Ectodermal cell (in vitro differentiated cells): ENCODE measurements around the gene PRMT7.

Experiments
- H3K27ac ChIP-seq: 2 replicates; pipeline ENCODE4 v1.7.0; 2013; ENCODE audit warnings: mild to moderate bottlenecking, low read depth, low read length; ENCODE audit not compliant: insufficient read depth, poor library complexity, severe bottlenecking
- H3K27me3 ChIP-seq: 2 replicates; pipeline ENCODE4 v1.7.0; 2013; ENCODE audit warnings: mild to moderate bottlenecking, low read length; ENCODE audit not compliant: insufficient read depth, control insufficient read depth, poor library complexity, severe bottlenecking
- H3K36me3 ChIP-seq: one replicate; pipeline ENCODE4 v1.7.0; 2013; ENCODE audit warnings: low read length; ENCODE audit not compliant: control insufficient read depth, insufficient read depth
- H3K4me1 ChIP-seq: one replicate; pipeline ENCODE4 v1.7.0; 2013; ENCODE audit warnings: low read length; ENCODE audit not compliant: control insufficient read depth, insufficient read depth
- H3K4me3 ChIP-seq: 2 replicates; pipeline ENCODE4 v1.7.0; 2013; ENCODE audit warnings: low read depth, low read length, control low read depth; ENCODE audit not compliant: insufficient read depth
- H3K9me3 ChIP-seq: 2 replicates; pipeline ENCODE4 v1.7.0; 2013; ENCODE audit warnings: mild to moderate bottlenecking, low read length, moderate library complexity; ENCODE audit not compliant: control insufficient read depth
- WGBS, 2 experiments: methylation state at CpG; one replicate each; pipeline ENCODE4 v1.1.7; 2013; ENCODE audit warnings: missing lambda C conversion rate in 2 of 2; 5-methylcytosine and 5-hydroxymethylcytosine counted together

The PRMT7 gene

GRCh38 chr16:68382296-68382718 is 71.5 kb downstream of the PRMT7 start:
- 90 to 91% methylated on average over 5 of the region's 5 CpGs for WGBS, 2 experiments
- Histone ChIP-seq H3K27ac (no peak overlapping the region), H3K9me3 (no peaks in the 10 kb centered on the region), H3K36me3 (no peaks in the 10 kb centered on the region), H3K4me1 (peaks cover 6% of the 10 kb centered on the region), H3K27me3 (no peaks in the 10 kb centered on the region), H3K4me3 (no peak overlapping the region)

DNA sequence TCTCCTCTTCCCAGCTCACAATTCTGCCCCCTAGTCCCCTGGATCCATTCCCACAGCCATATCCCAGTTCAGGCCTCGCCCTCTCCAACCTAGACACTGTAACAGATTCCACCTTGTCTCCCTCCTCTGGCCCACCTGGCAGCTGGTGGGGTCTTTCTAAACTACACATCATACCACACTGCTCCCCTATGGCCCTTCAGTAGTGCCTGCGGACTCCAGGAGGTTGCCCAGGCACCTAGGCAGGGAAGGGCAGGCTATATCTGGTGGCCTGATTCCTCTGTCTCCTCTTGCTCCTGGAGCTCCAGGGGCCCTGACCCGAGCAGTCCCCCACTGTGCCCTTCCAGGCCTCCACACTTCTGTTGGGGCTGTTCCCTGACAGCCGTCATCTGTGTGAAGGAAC is 73.0 kb downstream of the PRMT7 start:
- H3K36me3 ChIP-seq, result no peaks in the 10 kb centered on the region
- H3K27me3 ChIP-seq, result no peaks in the 10 kb centered on the region
- 91 to 93% methylated on average over 4 of the region's 4 CpGs for WGBS, 2 experiments
- no peak overlapping the region for H3K27ac ChIP-seq
- no peak overlapping the region for H3K4me3 ChIP-seq
- peaks cover 13% of the 10 kb centered on the region for H3K4me1 ChIP-seq
- H3K9me3 ChIP-seq, result no peaks in the 10 kb centered on the region

DNA sequence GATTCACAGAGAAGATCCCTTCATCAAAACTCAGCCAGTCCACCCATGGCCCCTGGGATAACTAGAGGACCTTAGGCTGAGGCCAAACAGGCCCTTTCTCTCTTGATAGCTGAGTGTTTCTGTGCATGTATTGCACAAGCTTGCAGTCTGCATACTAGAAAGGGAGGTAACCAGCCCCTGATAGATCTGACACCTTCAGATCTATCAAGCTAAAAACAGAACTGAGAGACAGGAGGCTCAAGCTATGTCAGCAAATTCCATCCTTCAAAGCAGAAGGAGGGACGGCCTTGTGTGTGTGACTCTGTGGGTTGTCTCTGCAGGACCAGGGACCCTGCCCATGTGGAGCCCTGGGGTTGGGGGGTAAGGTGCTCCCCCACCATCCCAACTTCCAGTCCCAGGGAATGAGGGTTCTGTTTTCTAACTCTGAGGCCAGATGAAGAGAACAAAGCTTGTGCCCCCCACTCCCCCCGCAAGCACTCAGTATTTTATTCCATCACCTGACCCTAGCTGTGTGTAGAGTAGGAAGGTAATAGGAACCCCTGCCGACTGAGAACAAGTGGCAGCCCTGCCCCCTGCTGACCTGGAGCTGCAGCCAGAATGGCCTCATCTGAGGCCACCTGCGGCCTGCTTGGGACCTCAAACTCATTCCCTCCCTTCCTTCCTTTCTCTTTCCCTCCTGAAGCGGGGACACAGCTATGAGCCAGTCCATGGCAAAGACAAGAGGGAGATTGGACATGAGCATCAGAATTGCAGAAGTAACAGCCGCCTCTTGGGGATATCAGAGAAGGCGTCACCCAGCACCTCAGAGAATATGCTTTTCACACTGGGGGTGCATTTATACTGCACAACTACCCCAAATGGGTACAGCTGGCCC is 73.7 kb downstream of the PRMT7 start:
- H3K27ac ChIP-seq, result no peak overlapping the region
- H3K36me3 ChIP-seq, result no peaks in the 10 kb centered on the region
- WGBS, 2 experiments, result 46 to 47% methylated on average over 6 to 7 of the region's 7 CpGs
- H3K4me3 ChIP-seq, result no peak overlapping the region
- H3K9me3 ChIP-seq, result no peaks in the 10 kb centered on the region
- H3K4me1 ChIP-seq, result peaks cover 13% of the 10 kb centered on the region
- H3K27me3 ChIP-seq, result no peaks in the 10 kb centered on the region

- no peaks in the 10 kb centered on the region for H3K9me3 ChIP-seq
- no peak overlapping the region for H3K4me3 ChIP-seq
- peaks cover 13% of the 10 kb centered on the region for H3K4me1 ChIP-seq
- H3K27me3 ChIP-seq, result no peaks in the 10 kb centered on the region
- H3K36me3 ChIP-seq, result no peaks in the 10 kb centered on the region
- H3K27ac ChIP-seq, result no peak overlapping the region
- 80 to 81% methylated on average over 6 of the region's 6 CpGs for WGBS, 2 experiments
Measured at GRCh38 chr16:68385371-68385770, 74.6 kb downstream of the PRMT7 start.

GRCh38 chr16:68386628-68387027 is 75.8 kb downstream of the PRMT7 start:
- no peaks in the 10 kb centered on the region for H3K9me3 ChIP-seq
- peaks cover 13% of the 10 kb centered on the region for H3K4me1 ChIP-seq
- H3K4me3 ChIP-seq, result no peak overlapping the region
- no peak overlapping the region for H3K27ac ChIP-seq
- no peaks in the 10 kb centered on the region for H3K36me3 ChIP-seq
- 94 to 95% methylated on average over 14 of the region's 14 CpGs for WGBS, 2 experiments
- no peaks in the 10 kb centered on the region for H3K27me3 ChIP-seq

DNA sequence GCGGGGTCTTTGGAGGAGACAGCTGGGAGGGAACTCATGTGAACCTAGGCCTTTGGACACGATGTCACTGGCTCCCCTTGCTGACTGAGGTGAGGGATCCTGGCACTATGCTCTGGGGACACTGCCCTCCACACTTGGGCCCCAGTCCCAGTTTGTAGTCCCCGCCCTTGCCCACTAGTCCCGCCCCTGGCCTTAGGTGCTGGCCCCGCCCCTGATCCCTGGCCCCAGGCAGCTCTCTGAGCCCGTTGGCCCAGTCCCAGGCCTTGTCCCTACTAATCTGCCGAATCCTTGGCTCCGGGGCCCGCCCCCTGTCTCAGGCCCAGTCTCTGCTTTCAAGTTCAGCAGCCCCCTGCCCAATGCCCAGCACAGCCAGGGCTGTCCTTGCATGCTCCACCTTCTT is 76.5 kb downstream of the PRMT7 start:
- Histone ChIP-seq H3K36me3 (no peaks in the 10 kb centered on the region), H3K4me3 (no peak overlapping the region), H3K27ac (no peak overlapping the region), H3K4me1 (peaks cover 13% of the 10 kb centered on the region), H3K9me3 (no peaks in the 10 kb centered on the region), H3K27me3 (no peaks in the 10 kb centered on the region)
- WGBS, 2 experiments, result 85 to 86% methylated on average over 9 of the region's 9 CpGs

GRCh38 chr16:68388124-68388523 is 77.3 kb downstream of the PRMT7 start:
- no peak overlapping the region for H3K27ac ChIP-seq
- no peaks in the 10 kb centered on the region for H3K27me3 ChIP-seq
- 88 to 89% methylated on average over 3 of the region's 3 CpGs for WGBS, 2 experiments
- no peaks in the 10 kb centered on the region for H3K9me3 ChIP-seq
- no peaks in the 10 kb centered on the region for H3K36me3 ChIP-seq
- H3K4me1 ChIP-seq, result peaks cover 13% of the 10 kb centered on the region
- H3K4me3 ChIP-seq, result no peak overlapping the region

- H3K4me1 ChIP-seq, result peaks cover 13% of the 10 kb centered on the region
Measured at GRCh38 chr16:68389006-68389405, 78.2 kb downstream of the PRMT7 start.

DNA sequence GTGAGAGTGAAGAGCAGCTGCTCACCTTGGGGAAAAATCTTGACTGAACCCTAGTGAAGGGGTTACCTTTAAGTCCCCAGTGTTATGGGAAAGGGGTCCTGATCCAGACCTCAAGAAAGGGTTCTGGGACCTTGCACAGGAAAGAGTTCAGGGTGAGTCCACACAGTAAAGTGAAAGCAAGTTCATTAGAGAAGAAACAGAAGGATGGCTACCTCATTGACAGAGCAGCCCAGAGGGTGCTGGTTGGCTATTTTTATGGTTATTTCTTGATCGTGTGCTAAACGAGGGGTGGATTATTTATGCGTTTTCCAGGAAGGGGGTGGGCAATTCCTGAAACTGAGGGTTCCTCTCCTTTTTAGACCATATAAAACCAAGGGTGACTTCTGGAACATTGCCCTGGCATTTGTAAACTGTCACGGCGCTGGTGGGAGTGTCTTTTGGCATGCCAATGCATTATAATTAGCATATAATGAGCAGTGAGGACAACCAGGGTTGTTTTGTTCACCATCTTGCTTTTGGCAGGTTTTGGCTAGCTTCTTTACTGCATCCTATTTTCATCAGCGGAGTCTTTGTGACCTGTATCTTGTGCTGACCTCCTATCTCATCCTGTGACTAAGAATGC is 79.0 kb downstream of the PRMT7 start:
- Histone ChIP-seq H3K9me3 (no peaks in the 10 kb centered on the region), H3K4me1 (peaks cover 9% of the 10 kb centered on the region), H3K36me3 (no peaks in the 10 kb centered on the region), H3K27ac (no peak overlapping the region), H3K27me3 (no peaks in the 10 kb centered on the region), H3K4me3 (no peak overlapping the region)
- 77 to 89% methylated on average over 6 of the region's 6 CpGs for WGBS, 2 experiments

More at GRCh38 chr16:68389006-68389405, 78.2 kb downstream of the PRMT7 start:
- no peaks in the 10 kb centered on the region for H3K9me3 ChIP-seq
- H3K4me3 ChIP-seq, result no peak overlapping the region
- H3K27me3 ChIP-seq, result no peaks in the 10 kb centered on the region
- WGBS, 2 experiments, result 70 to 76% methylated on average over 8 of the region's 8 CpGs
- H3K27ac ChIP-seq, result no peak overlapping the region
- no peaks in the 10 kb centered on the region for H3K36me3 ChIP-seq

GRCh38 chr16:68393333-68393732 is 82.5 kb downstream of the PRMT7 start:
- Histone ChIP-seq H3K9me3 (no peaks in the 10 kb centered on the region), H3K27ac (no peak overlapping the region), H3K4me1 (peaks cover 17% of the 10 kb centered on the region), H3K27me3 (no peaks in the 10 kb centered on the region), H3K36me3 (no peaks in the 10 kb centered on the region), H3K4me3 (no peak overlapping the region)
- WGBS, 2 experiments, result 93% methylated on average over 2 to 3 of the region's 3 CpGs
